T-cell (primary cell): ENCODE results near the gene FLRT1. TPM values are rescaled to one million over a fixed set of nuclear protein-coding genes. Genes with fewer than 3 reads are reported as not detected.

ENCODE experiments used
- ATAC-seq, 4 experiments: fragments of 200-7000 bp in 3 of 4; fragments of 150-1000 bp in 1 of 4; cut with Tn5 transposase; replicated peaks in 1 of 4; 1 replicate in 3 of 4; 2 replicates in 1 of 4; pipeline ENCODE4 v1.10.0; 2021; ENCODE audit warnings: moderate library complexity in 3 of 4, mild to moderate bottlenecking in 2 of 4, moderate number of reproducible peaks in 1 of 4
- CTCF ChIA-PET, 2 donors: fragments of 300-600 bp; sonication (Branson Sonifier 250); formaldehyde crosslinking; loops; one replicate each; lab custom pipeline; 2022; ENCODE audit warnings: antibody characterized with exemption in 2 of 2; lab: Charles Lee
- POLR2A ChIA-PET, 2 donors: fragments of 300-600 bp; sonication (Branson Sonifier 250); formaldehyde crosslinking; loops; one replicate each; lab custom pipeline; 2022; ENCODE audit warnings: antibody characterized with exemption in 2 of 2; lab: Charles Lee
- DNase-seq, 35 experiments: peaks; one replicate each; pipeline versions ENCODE4 v3.0.0 to v3.0.0-alpha.2; 2013 to 2023
- H3K27ac ChIP-seq: one replicate; pipeline ENCODE4 v1.5.1; 2013; ENCODE audit warnings: low read length
- H3K27me3 ChIP-seq, 2 experiments: replicated peaks in 1 of 2; 1 replicate in 1 of 2; 2 replicates in 1 of 2; pipeline versions ENCODE4 v1.6.1 to v1.7.0; 2013; ENCODE audit warnings: low read length in 1 of 2, mixed read lengths in 1 of 2; ENCODE audit not compliant: control insufficient read depth in 2 of 2, insufficient read depth in 2 of 2; ENCODE audit errors: extremely low read depth in 1 of 2
- H3K36me3 ChIP-seq, 2 donors: 1 replicate in 1 of 2; 2 replicates in 1 of 2; pipeline versions ENCODE4 v1.6.1 to v1.7.0; 2013; ENCODE audit warnings: low read length in 1 of 2; ENCODE audit not compliant: control insufficient read depth in 2 of 2, insufficient read depth in 1 of 2; ENCODE audit errors: extremely low read depth in 1 of 2
- H3K4me1 ChIP-seq, 2 experiments: 1 replicate in 1 of 2; 2 replicates in 1 of 2; pipeline versions ENCODE4 v1.6.1 to v1.7.0; 2013; ENCODE audit warnings: low read length in 2 of 2, mixed read lengths in 1 of 2; ENCODE audit not compliant: insufficient read depth in 2 of 2, control insufficient read depth in 1 of 2; ENCODE audit errors: extremely low read depth in 1 of 2
- H3K4me3 ChIP-seq, 2 donors: 1 replicate in 1 of 2; 2 replicates in 1 of 2; pipeline versions ENCODE4 v1.5.1 to v1.7.0; 2013; ENCODE audit warnings: mild to moderate bottlenecking in 2 of 2, low read length in 1 of 2, moderate library complexity in 1 of 2; ENCODE audit not compliant: control insufficient read depth in 1 of 2; ENCODE audit errors: extremely low read depth in 1 of 2
- H3K9me3 ChIP-seq: 2 replicates; pipeline ENCODE4 v1.7.0; 2013
- H3K27ac Mint-ChIP-seq, 2 donors: one replicate each; pipeline ENCODE4 v1.8.0; 2020 to 2021; ENCODE audit warnings: mild to moderate bottlenecking in 2 of 2, mixed read lengths in 2 of 2
- H3K27me3 Mint-ChIP-seq, 2 donors: one replicate each; pipeline ENCODE4 v1.8.0; 2021 to 2022; ENCODE audit warnings: mixed read lengths in 2 of 2
- H3K36me3 Mint-ChIP-seq: one replicate; pipeline ENCODE4 v1.8.0; 2021; ENCODE audit warnings: mixed read lengths
- H3K4me1 Mint-ChIP-seq, 3 donors: one replicate each; pipeline ENCODE4 v1.8.0; 2020 to 2022; ENCODE audit warnings: mixed read lengths in 3 of 3, mild to moderate bottlenecking in 1 of 3
- H3K4me3 Mint-ChIP-seq, 3 donors: one replicate each; pipeline ENCODE4 v1.8.0; 2020 to 2022; ENCODE audit warnings: mild to moderate bottlenecking in 3 of 3, mixed read lengths in 3 of 3, moderate library complexity in 3 of 3
- H3K9me3 Mint-ChIP-seq, 3 donors: one replicate each; pipeline ENCODE4 v1.8.0; 2020 to 2022; ENCODE audit warnings: mixed read lengths in 3 of 3
- WGBS: methylation state at CpG from one replicate; pipeline ENCODE4 v1.1.5; 2013; ENCODE audit warnings: missing lambda C conversion rate; ENCODE audit not compliant: insufficient coverage; 5-methylcytosine and 5-hydroxymethylcytosine counted together
- total RNA-seq, 35 experiments: library from RNA in 6 of 35; stranded (reverse) in 6 of 35; fragments of 120-200 nt in 1 of 35; gene quantifications; one replicate each; pipeline versions ENCODE4 v1.2.1 to v1.2.4 and lab custom pipeline; 2013 to 2026

The FLRT1 gene
- total RNA-seq, 5 donors from 2014 or later (not counting 1 experiment from before 2014, with no cell fraction given), result not detected

- no peaks in the 10 kb centered on the region for H3K36me3 Mint-ChIP-seq
- DNase-seq (no peak), ATAC-seq (no peak)
- H3K4me1 Mint-ChIP-seq, result no peaks in the 10 kb centered on the region
- H3K4me3 Mint-ChIP-seq, result no peak overlapping the region
- H3K27me3 Mint-ChIP-seq, result peaks cover 0 to 2% of the 10 kb centered on the region in 2 donors
- H3K27ac Mint-ChIP-seq, result no peak overlapping the region
- Histone ChIP-seq H3K27ac (no peak overlapping the region), H3K4me3 (no peak overlapping the region), H3K9me3 (no peaks in the 10 kb centered on the region), H3K27me3 (peaks cover 0 to 13% of the 10 kb centered on the region in 2 experiments), H3K4me1 (peaks cover 0 to 2% of the 10 kb centered on the region in 2 experiments), H3K36me3 (peaks cover 0 to 3% of the 10 kb centered on the region in 2 donors)
- 92% methylated on average over 2 of the region's 8 CpGs for WGBS
- H3K9me3 Mint-ChIP-seq, result no peaks in the 10 kb centered on the region
- ChIA-PET CTCF (no interaction called here), POLR2A (no interaction called here)
Observed at GRCh38 chr11:64055077-64055476, 19.3 kb downstream of the FLRT1 start.

- ChIA-PET CTCF (no interaction called here), POLR2A (no interaction called here)
- ATAC-seq, result no peak
- no peak for DNase-seq
- Histone ChIP-seq H3K27ac (no peak overlapping the region), H3K9me3 (no peaks in the 10 kb centered on the region), H3K4me3 (no peak overlapping the region), H3K4me1 (peaks cover 0 to 14% of the 10 kb centered on the region in 2 experiments), H3K27me3 (peaks cover 0 to 26% of the 10 kb centered on the region in 2 experiments), H3K36me3 (peaks cover 0 to 3% of the 10 kb centered on the region in 2 donors)
- Mint-ChIP-seq H3K9me3 (no peaks in the 10 kb centered on the region), H3K4me3 (no peak overlapping the region), H3K36me3 (no peaks in the 10 kb centered on the region), H3K27me3 (peaks cover 4 to 6% of the 10 kb centered on the region in 2 donors), H3K27ac (no peak overlapping the region), H3K4me1 (peaks cover 3 to 6% (median 6%) of the 10 kb centered on the region in 3 donors)
- WGBS, result 94% methylated on average over 8 of the region's 15 CpGs
Observed at GRCh38 chr11:64056213-64056785, 20.6 kb downstream of the FLRT1 start.

- H3K27ac ChIP-seq, result no peak overlapping the region
- CTCF ChIA-PET, result interaction anchor here in 1 of 2 donors (0.6 kb wide), 1 partner anchor 12 kb away, joined by 3 read pairs; no protein-coding TSS in a partner anchor
- H3K36me3 Mint-ChIP-seq, result no peaks in the 10 kb centered on the region
Observed at GRCh38 chr11:64056861-64057260, 21.1 kb downstream of the FLRT1 start.

GRCh38 chr11:64057890-64058289 is 22.2 kb downstream of the FLRT1 start:
- H3K9me3 Mint-ChIP-seq, result no peaks in the 10 kb centered on the region

More at GRCh38 chr11:64056861-64057260, 21.1 kb downstream of the FLRT1 start:
- no peak for ATAC-seq
- no peak overlapping the region for H3K4me3 ChIP-seq
- Mint-ChIP-seq H3K27ac (no peak overlapping the region), H3K27me3 (peaks cover 4 to 8% of the 10 kb centered on the region in 2 donors), H3K4me3 (no peak overlapping the region), H3K4me1 (peaks cover 6 to 8% (median 8%) of the 10 kb centered on the region in 3 donors), H3K9me3 (no peaks in the 10 kb centered on the region)
- POLR2A ChIA-PET, result no interaction called here
- peaks cover 0 to 3% of the 10 kb centered on the region in 2 donors for H3K36me3 ChIP-seq
- no peaks in the 10 kb centered on the region for H3K9me3 ChIP-seq
- no peak for DNase-seq
- H3K27me3 ChIP-seq, result peaks cover 0 to 31% of the 10 kb centered on the region in 2 experiments
- H3K4me1 ChIP-seq, result peaks cover 0 to 17% of the 10 kb centered on the region in 2 experiments
- WGBS, result 92% methylated on average over 9 of the region's 13 CpGs

GRCh38 chr11:64058494-64058893 is 22.8 kb downstream of the FLRT1 start:
- Mint-ChIP-seq H3K4me3 (no peak overlapping the region), H3K36me3 (no peaks in the 10 kb centered on the region), H3K9me3 (no peaks in the 10 kb centered on the region), H3K27me3 (peaks cover 13 to 19% of the 10 kb centered on the region in 2 donors), H3K4me1 (peaks cover 6 to 11% (median 11%) of the 10 kb centered on the region in 3 donors), H3K27ac (no peak overlapping the region)
- Histone ChIP-seq H3K27me3 (peaks cover 0 to 48% of the 10 kb centered on the region in 2 experiments), H3K4me3 (no peak overlapping the region), H3K4me1 (peaks cover 0 to 17% of the 10 kb centered on the region in 2 experiments), H3K27ac (no peak overlapping the region), H3K36me3 (peaks cover 0 to 3% of the 10 kb centered on the region in 2 donors), H3K9me3 (no peaks in the 10 kb centered on the region)
- 94% methylated on average over 14 of the region's 17 CpGs for WGBS
- CTCF ChIA-PET, result no interaction called here
- POLR2A ChIA-PET, result no interaction called here
- no peak for DNase-seq
- ATAC-seq, result no peak

More at GRCh38 chr11:64057890-64058289, 22.2 kb downstream of the FLRT1 start:
- H3K27me3 ChIP-seq, result peaks cover 0 to 41% of the 10 kb centered on the region in 2 experiments
- peaks cover 0 to 3% of the 10 kb centered on the region in 2 donors for H3K36me3 ChIP-seq
- no peaks in the 10 kb centered on the region for H3K9me3 ChIP-seq
- no peak overlapping the region for H3K4me3 ChIP-seq
- H3K4me1 ChIP-seq, result peaks cover 0 to 17% of the 10 kb centered on the region in 2 experiments
- no peak overlapping the region for H3K27ac ChIP-seq
- no peak for ATAC-seq
- 93% methylated on average over 3 of the region's 10 CpGs for WGBS
- H3K36me3 Mint-ChIP-seq, result no peaks in the 10 kb centered on the region
- DNase-seq, result no peak
- H3K27ac Mint-ChIP-seq, result no peak overlapping the region
- ChIA-PET CTCF (no interaction called here), POLR2A (no interaction called here)
- no peak overlapping the region for H3K4me3 Mint-ChIP-seq
- peaks cover 6 to 11% (median 11%) of the 10 kb centered on the region in 3 donors for H3K4me1 Mint-ChIP-seq
- peaks cover 10 to 15% of the 10 kb centered on the region in 2 donors for H3K27me3 Mint-ChIP-seq

- H3K27me3 ChIP-seq, result peaks cover 0 to 57% of the 10 kb centered on the region in 2 experiments
- Mint-ChIP-seq H3K36me3 (no peaks in the 10 kb centered on the region), H3K27me3 (peaks cover 13 to 21% of the 10 kb centered on the region in 2 donors), H3K27ac (no peak overlapping the region), H3K9me3 (no peaks in the 10 kb centered on the region), H3K4me3 (peak overlapping the region in 1 of 3 donors; percentile 13), H3K4me1 (peaks cover 6 to 11% (median 11%) of the 10 kb centered on the region in 3 donors)
- H3K4me1 ChIP-seq, result peaks cover 0 to 17% of the 10 kb centered on the region in 2 experiments
- H3K4me3 ChIP-seq, result no peak overlapping the region
- ATAC-seq, result no peak
- CTCF ChIA-PET, result no interaction called here
- POLR2A ChIA-PET, result no interaction called here
- peaks cover 0 to 3% of the 10 kb centered on the region in 2 donors for H3K36me3 ChIP-seq
- no peak overlapping the region for H3K27ac ChIP-seq
- no peak for DNase-seq
- H3K9me3 ChIP-seq, result no peaks in the 10 kb centered on the region
- 69% methylated on average over 15 of the region's 24 CpGs for WGBS
Observed at GRCh38 chr11:64059339-64060140, 23.8 kb downstream of the FLRT1 start.
